ENCODE data around the gene BRIX1.
"Not testable (repeated sequence)": the region's sequence is repeated elsewhere in the genome, so short reads cannot be mapped to it uniquely, and the experiment has no call there.

Gene BRIX1

DNA sequence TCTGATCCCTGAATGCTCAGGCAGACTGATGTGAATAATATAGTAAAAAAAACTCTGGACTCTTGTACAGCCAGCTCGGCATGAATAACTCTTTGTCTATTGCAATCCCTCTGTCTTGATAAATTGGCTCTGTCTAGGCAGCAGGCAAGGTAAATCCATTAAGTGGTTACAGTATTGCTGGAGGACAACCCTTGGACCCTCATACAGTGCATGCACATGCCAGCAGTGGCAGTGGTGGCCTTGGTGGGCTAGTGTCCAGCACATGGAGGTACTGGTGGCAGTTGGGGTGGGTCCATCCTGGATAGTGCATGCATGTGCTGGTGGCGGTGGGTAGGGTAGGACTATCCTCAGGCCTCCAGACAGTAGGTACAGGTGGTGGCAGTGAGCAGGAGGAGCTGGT is 52.7 kb downstream of the BRIX1 start:
- no peak for DNase-seq

DNA sequence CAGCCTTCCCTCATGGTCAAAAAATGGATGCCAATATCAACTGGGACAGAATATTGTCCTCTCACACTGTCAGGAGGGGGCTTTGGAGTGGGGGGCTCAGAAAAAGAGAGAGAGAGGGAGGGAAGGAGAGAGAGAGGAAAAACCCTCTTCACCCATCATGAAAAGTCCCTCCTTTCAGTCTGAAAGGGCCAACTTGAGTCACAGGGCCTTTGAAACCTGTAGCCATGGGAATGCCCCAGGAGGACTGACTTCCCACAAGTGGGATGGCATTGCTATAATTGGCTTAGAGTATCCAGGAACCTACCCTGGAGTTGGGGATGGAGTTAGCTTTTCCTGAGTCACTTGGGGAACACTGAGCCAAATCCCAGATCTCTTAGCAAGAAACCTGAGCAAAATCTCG is 55.0 kb downstream of the BRIX1 start:
- DNase-seq: no peak

DNA sequence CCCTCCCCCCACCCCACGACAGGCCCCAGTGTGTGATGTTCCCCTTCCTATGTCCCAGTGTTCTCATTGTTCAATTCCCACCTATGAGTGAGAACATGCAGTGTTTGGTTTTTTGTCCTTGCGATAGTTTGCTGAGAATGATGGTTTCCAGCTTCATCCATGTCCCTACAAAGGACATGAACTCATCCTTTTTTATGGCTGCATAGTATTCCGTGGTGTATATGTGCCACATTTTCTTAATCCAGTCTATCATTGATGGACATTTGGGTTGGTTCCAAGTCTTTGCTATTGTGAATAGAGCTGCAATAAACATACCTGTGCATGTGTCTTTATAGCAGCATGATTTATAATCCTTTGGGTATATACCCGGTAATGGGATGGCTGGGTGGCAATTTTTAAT is 56.1 kb downstream of the BRIX1 start:
- DNase-seq: not testable (repeated sequence)
